SK-N-SH treated with all-trans-retinoic acid at 6 μM for 48 hours (cell line): ENCODE measurements around the gene NPAS1.

Experiments used
- ATAC-seq: fragments of 200-7000 bp; cut with Tn5 transposase; 3 replicates; pipeline ENCODE4 v1.9.1; 2020; ENCODE audit warnings: mild to moderate bottlenecking, moderate library complexity
- ARNTL ChIP-seq: fragments of 450-650 bp; formaldehyde crosslinking; IDR thresholded peaks from 2 replicates; pipeline ENCODE4 v1.5.0; 2020; ENCODE audit warnings: low read depth, mild to moderate bottlenecking, moderate library complexity, borderline replicate concordance
- BACH2 ChIP-seq: fragments of 250-450 bp; sonication (Bioruptor Pico); IDR thresholded peaks from 2 replicates; pipeline ENCODE4 v1.9.0; 2021; ENCODE audit warnings: mild to moderate bottlenecking, borderline replicate concordance
- CSDC2 ChIP-seq: fragments of 250-450 bp; sonication (Bioruptor Pico); IDR thresholded peaks from 2 replicates; pipeline ENCODE4 v1.5.0; 2020; ENCODE audit warnings: mild to moderate bottlenecking, moderate library complexity
- ESRRG ChIP-seq: fragments of 250-450 bp; sonication (Bioruptor Pico); IDR thresholded peaks from 2 replicates; pipeline ENCODE4 v1.6.1; 2021; ENCODE audit warnings: mild to moderate bottlenecking
- GLIS3 ChIP-seq: fragments of 250-450 bp; sonication (Bioruptor Pico); IDR thresholded peaks from 2 replicates; pipeline ENCODE4 v1.5.0; 2020; ENCODE audit warnings: mild to moderate bottlenecking, moderate library complexity
- ISL1 ChIP-seq: fragments of 250-450 bp; sonication (Bioruptor Pico); IDR thresholded peaks from 2 replicates; pipeline ENCODE4 v2.1.2; 2022; ENCODE audit warnings: mild to moderate bottlenecking, moderate library complexity
- OSR1 ChIP-seq: fragments of 250-450 bp; sonication (Bioruptor Pico); IDR thresholded peaks from 2 replicates; pipeline ENCODE4 v1.8.0; 2022; ENCODE audit warnings: moderate library complexity, mild to moderate bottlenecking, inconsistent platforms
- PPARA ChIP-seq: fragments of 250-450 bp; sonication (Bioruptor Pico); IDR thresholded peaks from 2 replicates; pipeline ENCODE4 v1.5.0; 2020; ENCODE audit warnings: mild to moderate bottlenecking, borderline replicate concordance
- ZC3H10 ChIP-seq: fragments of 250-450 bp; sonication (Bioruptor Pico); IDR thresholded peaks from 2 replicates; pipeline ENCODE4 v1.5.1; 2021; ENCODE audit warnings: mild to moderate bottlenecking, moderate library complexity
- ZFP3 ChIP-seq: fragments of 250-450 bp; sonication (Bioruptor Pico); IDR thresholded peaks from 2 replicates; pipeline ENCODE4 v1.5.0; 2020; ENCODE audit warnings: mild to moderate bottlenecking, moderate library complexity
- ZNF565 ChIP-seq: fragments of 450-650 bp; formaldehyde crosslinking; conservative IDR thresholded peaks from 2 replicates; pipeline ENCODE4 v1.5.0; 2020; ENCODE audit warnings: low read depth, mild to moderate bottlenecking, moderate library complexity
- ZNF8 ChIP-seq: fragments of 450-650 bp; formaldehyde crosslinking; IDR thresholded peaks from 2 replicates; pipeline ENCODE4 v1.5.0; 2020; ENCODE audit warnings: mild to moderate bottlenecking, moderate library complexity
- TF ChIP-seq, protein P1 (sequence below): fragments of 250-450 bp; sonication (Bioruptor Pico); IDR thresholded peaks from 2 replicates; pipeline ENCODE4 v1.8.0; 2021; ENCODE audit warnings: low read depth, mild to moderate bottlenecking, moderate library complexity, borderline replicate concordance
- TF ChIP-seq, protein P2 (sequence below): fragments of 250-450 bp; sonication (Bioruptor Pico); IDR thresholded peaks from 2 replicates; pipeline ENCODE4 v1.5.1; 2021; ENCODE audit warnings: mild to moderate bottlenecking, moderate library complexity
- TF ChIP-seq, protein P3 (sequence below): fragments of 250-450 bp; sonication (Bioruptor Pico); IDR thresholded peaks from 2 replicates; pipeline ENCODE4 v1.5.0; 2020; ENCODE audit warnings: mild to moderate bottlenecking, moderate library complexity

NPAS1 gene

DNA sequence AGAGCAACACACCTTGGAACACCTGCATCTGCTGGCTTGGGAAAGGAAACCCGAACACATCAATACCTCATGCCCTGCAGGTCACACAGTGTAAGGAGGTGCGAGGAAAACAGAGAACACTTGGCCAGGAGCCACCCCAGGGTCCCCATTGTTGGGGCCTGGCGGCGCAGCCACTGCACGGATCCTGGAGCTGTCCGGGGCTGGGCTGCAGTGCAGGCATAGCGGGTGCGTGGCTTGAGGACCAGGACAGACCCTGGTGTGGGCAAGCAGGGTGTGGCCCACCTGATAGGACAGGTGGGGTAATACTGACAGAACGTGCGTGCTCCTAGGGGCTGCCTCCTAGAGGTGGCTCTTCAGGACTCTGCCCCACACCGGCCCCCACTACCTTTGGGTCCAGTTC lies 45.6 kb downstream of the NPAS1 start:
- TF ChIP-seq, protein P1, sequence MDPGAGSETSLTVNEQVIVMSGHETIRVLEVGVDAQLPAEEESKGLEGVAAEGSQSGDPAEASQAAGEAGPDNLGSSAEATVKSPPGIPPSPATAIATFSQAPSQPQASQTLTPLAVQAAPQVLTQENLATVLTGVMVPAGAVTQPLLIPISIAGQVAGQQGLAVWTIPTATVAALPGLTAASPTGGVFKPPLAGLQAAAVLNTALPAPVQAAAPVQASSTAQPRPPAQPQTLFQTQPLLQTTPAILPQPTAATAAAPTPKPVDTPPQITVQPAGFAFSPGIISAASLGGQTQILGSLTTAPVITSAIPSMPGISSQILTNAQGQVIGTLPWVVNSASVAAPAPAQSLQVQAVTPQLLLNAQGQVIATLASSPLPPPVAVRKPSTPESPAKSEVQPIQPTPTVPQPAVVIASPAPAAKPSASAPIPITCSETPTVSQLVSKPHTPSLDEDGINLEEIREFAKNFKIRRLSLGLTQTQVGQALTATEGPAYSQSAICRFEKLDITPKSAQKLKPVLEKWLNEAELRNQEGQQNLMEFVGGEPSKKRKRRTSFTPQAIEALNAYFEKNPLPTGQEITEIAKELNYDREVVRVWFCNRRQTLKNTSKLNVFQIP (CRISPR knock-in tag), result no peak
- TF ChIP-seq CSDC2 (CRISPR knock-in tag) (no peak), ZNF8 (CRISPR knock-in tag) (no peak), ZNF565 (CRISPR knock-in tag) (no peak), ARNTL (CRISPR knock-in tag) (no peak), GLIS3 (CRISPR knock-in tag) (no peak), ISL1 (CRISPR knock-in tag) (no peak), ESRRG (CRISPR knock-in tag) (no peak), ZC3H10 (CRISPR knock-in tag) (no peak), ZFP3 (CRISPR knock-in tag) (no peak), OSR1 (no peak)
- TF ChIP-seq, protein P2, sequence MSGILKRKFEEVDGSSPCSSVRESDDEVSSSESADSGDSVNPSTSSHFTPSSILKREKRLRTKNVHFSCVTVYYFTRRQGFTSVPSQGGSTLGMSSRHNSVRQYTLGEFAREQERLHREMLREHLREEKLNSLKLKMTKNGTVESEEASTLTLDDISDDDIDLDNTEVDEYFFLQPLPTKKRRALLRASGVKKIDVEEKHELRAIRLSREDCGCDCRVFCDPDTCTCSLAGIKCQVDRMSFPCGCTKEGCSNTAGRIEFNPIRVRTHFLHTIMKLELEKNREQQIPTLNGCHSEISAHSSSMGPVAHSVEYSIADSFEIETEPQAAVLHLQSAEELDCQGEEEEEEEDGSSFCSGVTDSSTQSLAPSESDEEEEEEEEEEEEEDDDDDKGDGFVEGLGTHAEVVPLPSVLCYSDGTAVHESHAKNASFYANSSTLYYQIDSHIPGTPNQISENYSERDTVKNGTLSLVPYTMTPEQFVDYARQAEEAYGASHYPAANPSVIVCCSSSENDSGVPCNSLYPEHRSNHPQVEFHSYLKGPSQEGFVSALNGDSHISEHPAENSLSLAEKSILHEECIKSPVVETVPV, result no peak
- TF ChIP-seq, protein P3, sequence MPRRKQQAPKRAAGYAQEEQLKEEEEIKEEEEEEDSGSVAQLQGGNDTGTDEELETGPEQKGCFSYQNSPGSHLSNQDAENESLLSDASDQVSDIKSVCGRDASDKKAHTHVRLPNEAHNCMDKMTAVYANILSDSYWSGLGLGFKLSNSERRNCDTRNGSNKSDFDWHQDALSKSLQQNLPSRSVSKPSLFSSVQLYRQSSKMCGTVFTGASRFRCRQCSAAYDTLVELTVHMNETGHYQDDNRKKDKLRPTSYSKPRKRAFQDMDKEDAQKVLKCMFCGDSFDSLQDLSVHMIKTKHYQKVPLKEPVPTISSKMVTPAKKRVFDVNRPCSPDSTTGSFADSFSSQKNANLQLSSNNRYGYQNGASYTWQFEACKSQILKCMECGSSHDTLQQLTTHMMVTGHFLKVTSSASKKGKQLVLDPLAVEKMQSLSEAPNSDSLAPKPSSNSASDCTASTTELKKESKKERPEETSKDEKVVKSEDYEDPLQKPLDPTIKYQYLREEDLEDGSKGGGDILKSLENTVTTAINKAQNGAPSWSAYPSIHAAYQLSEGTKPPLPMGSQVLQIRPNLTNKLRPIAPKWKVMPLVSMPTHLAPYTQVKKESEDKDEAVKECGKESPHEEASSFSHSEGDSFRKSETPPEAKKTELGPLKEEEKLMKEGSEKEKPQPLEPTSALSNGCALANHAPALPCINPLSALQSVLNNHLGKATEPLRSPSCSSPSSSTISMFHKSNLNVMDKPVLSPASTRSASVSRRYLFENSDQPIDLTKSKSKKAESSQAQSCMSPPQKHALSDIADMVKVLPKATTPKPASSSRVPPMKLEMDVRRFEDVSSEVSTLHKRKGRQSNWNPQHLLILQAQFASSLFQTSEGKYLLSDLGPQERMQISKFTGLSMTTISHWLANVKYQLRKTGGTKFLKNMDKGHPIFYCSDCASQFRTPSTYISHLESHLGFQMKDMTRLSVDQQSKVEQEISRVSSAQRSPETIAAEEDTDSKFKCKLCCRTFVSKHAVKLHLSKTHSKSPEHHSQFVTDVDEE (CRISPR knock-in tag), result no peak
- no peak for ATAC-seq

DNA sequence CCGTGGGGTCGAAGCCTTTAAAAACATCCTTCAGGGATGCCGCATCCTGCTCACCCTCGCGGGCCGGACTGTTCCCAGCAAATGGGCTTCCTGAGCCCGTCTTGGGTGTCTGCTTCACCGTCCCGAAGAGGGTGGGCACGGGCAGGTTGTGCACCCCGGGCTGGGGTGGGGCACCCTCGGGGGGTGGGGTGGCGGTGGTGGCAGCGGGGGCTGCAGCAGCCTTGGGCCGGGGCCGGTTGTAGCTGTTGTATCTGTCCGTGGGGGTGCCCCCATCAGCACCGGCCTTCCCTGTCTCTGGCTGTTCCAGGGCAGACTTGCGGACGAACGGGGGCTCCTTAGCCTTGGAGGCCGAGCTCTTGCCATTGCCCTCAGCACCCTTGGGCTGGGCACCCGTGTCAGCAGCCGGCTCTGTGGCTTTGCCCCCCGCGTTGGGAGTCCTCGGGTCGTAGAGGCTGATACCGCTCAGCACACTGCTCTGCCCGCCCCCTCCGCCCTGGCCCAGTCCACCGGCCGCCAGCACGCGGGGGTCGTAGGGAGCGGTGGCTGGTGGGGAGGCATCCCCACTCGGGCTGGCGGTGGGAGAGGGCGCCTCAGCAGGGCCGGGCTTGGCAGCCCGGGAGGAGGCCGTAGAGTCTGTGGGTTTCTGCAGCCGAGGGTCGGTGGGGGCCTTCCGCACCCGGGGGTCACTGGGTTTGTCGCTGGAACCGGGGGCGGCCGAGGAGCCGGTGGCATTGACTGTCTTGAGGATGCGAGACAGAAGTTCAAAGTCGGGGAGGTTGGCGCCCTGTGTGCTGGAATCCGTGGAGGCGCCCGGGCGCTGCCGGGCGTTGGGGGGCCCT lies 47.0 kb downstream of the NPAS1 start:
- TF ChIP-seq ISL1 (CRISPR knock-in tag), result no peak
- TF ChIP-seq ESRRG (CRISPR knock-in tag), result no peak
- TF ChIP-seq, protein P2, result no peak
- TF ChIP-seq PPARA (CRISPR knock-in tag), result no peak
- TF ChIP-seq, protein P3 (CRISPR knock-in tag), result no peak
- no peak for TF ChIP-seq ZFP3 (CRISPR knock-in tag)
- no peak for TF ChIP-seq ARNTL (CRISPR knock-in tag)
- TF ChIP-seq, protein P1 (CRISPR knock-in tag), result no peak
- TF ChIP-seq ZC3H10 (CRISPR knock-in tag), result no peak
- no peak for TF ChIP-seq BACH2 (CRISPR knock-in tag)
- no peak for ATAC-seq
